Smooth muscle cell (in vitro differentiated cells): ENCODE results near the gene ULK1. TPM values are rescaled to one million over a fixed set of nuclear protein-coding genes. Genes with fewer than 3 reads are reported as not detected.

Experiments used
- DNase-seq: peaks from one replicate; lab custom pipeline; 2025; ENCODE audit not compliant: unreplicated experiment; lab: John Stamatoyannopoulos, UW
- H2AFZ ChIP-seq: fragments of 200-600 bp; sonication (generic); 2 replicates; pipeline ENCODE4 v1.6.0; 2016; ENCODE audit warnings: antibody characterized with exemption, low read depth, mild to moderate bottlenecking
- H3F3A ChIP-seq: fragments of 200-600 bp; sonication (generic); 2 replicates; pipeline ENCODE4 v1.6.0; 2017; ENCODE audit warnings: antibody characterized with exemption, low read depth
- H3K27ac ChIP-seq: fragments of 200-600 bp; sonication (generic); 2 replicates; pipeline ENCODE4 v1.5.1; 2016; ENCODE audit warnings: low read depth, mild to moderate bottlenecking
- H3K27me3 ChIP-seq: fragments of 200-600 bp; sonication (generic); 2 replicates; pipeline ENCODE4 v1.6.1; 2016; ENCODE audit warnings: low read depth, mild to moderate bottlenecking
- H3K36me3 ChIP-seq: fragments of 200-600 bp; sonication (generic); 2 replicates; pipeline ENCODE4 v1.5.1; 2016; ENCODE audit warnings: low read depth
- H3K4me1 ChIP-seq: fragments of 200-600 bp; sonication (generic); 2 replicates; pipeline ENCODE4 v1.5.1; 2016; ENCODE audit warnings: low read depth
- H3K4me2 ChIP-seq: fragments of 200-600 bp; sonication (generic); 2 replicates; pipeline ENCODE4 v1.6.0; 2016; ENCODE audit warnings: mild to moderate bottlenecking
- H3K4me3 ChIP-seq: fragments of 200-600 bp; sonication (generic); 2 replicates; pipeline ENCODE4 v1.5.1; 2016; ENCODE audit warnings: mild to moderate bottlenecking
- H3K79me2 ChIP-seq: fragments of 200-600 bp; sonication (generic); 2 replicates; pipeline ENCODE4 v1.6.0; 2016; ENCODE audit warnings: low read depth, mild to moderate bottlenecking
- H3K9ac ChIP-seq: fragments of 200-600 bp; sonication (generic); 2 replicates; pipeline ENCODE4 v1.6.0; 2016; ENCODE audit warnings: low read depth
- H3K9me3 ChIP-seq: fragments of 200-600 bp; sonication (generic); replicated peaks from 2 replicates; pipeline ENCODE4 v1.5.1; 2016; ENCODE audit warnings: low read depth
- H4K20me1 ChIP-seq: fragments of 200-600 bp; sonication (generic); 2 replicates; pipeline ENCODE4 v1.6.0; 2016; ENCODE audit warnings: low read depth
- WGBS: methylation state at CpG from one replicate; pipeline ENCODE4 v1.1.7; 2016; ENCODE audit warnings: low lambda C conversion rate; 5-methylcytosine and 5-hydroxymethylcytosine counted together
- polyA plus RNA-seq: library from polyadenylated mRNA; unstranded; fragments of >200 nt; fragmentation: Nextera tagmentation; extraction: Ambion mirVana; gene quantifications from 2 replicates; pipeline ENCODE4 v1.2.1, GENCODE V29; 2016
- total RNA-seq: library from RNA; depleted of rRNA; stranded (reverse); fragments of >200 nt; gene quantifications from 2 replicates; pipeline ENCODE4 v1.2.3, GENCODE V29; 2014
- TF ChIP-seq, protein P1 (sequence below): fragments of 200-600 bp; sonication (generic); IDR thresholded peaks from 2 replicates; pipeline ENCODE4 v1.5.1; 2017; ENCODE audit warnings: borderline replicate concordance, mild to moderate bottlenecking, antibody characterized with exemption; ENCODE audit not compliant: insufficient read depth, poor library complexity, severe bottlenecking

ULK1 gene
- total and polyA plus RNA-seq, 2 experiments from 2014 or later, result 8.5 to 10.5 TPM

DNA sequence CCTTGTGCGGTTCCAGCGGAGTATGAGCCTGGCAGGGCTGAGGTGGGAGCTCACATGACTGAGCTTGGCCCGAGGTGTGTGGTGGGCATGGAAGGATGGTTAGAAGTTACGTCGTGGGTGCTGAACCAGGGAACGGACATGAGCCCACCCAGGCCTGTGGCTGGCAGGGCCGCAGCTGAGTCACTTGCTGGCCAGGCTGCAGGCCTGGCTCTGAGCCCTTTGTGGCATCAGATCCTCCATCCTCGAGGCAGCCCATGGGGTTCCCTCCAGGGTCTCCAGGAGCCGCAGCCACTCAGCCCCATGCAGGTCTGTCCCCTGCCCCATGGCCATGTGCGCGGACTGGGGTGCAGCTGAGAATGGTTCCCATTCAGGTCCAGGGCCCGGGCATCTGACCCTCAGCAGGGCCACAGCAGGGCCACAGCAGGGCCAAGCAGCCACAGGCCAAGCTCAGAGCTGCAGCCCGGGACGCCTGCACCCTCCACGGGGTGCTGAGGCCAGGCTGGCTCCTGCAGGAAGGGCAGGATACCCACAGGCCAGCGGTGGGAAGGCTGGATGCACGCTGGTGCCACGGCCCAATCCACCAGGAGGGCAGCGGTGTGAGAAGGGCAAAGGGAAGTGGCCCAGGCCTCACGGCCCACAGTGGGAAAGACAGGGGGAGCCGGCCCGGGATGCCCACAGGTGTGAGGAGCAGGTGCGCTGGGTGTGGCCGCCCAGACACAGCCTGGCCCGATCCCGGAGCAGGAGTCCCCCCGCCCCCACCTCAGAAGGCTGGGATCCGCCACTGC is 26.3 kb upstream of the ULK1 start:
- Histone ChIP-seq H3K9me3 (no peaks in the 10 kb centered on the region), H3K4me3 (no peak overlapping the region), H3K36me3 (no peaks in the 10 kb centered on the region), H2AFZ (no peak overlapping the region), H3K79me2 (no peaks in the 10 kb centered on the region), H3K9ac (no peak overlapping the region), H3F3A (no peaks in the 10 kb centered on the region), H3K4me2 (no peak overlapping the region), H3K27ac (no peak overlapping the region), H3K4me1 (peaks cover 3% of the 10 kb centered on the region), H3K27me3 (no peaks in the 10 kb centered on the region), H4K20me1 (no peaks in the 10 kb centered on the region)
- DNase-seq, result no peak
- 95% methylated on average over 21 of the region's 28 CpGs for WGBS
- TF ChIP-seq, protein P1, sequence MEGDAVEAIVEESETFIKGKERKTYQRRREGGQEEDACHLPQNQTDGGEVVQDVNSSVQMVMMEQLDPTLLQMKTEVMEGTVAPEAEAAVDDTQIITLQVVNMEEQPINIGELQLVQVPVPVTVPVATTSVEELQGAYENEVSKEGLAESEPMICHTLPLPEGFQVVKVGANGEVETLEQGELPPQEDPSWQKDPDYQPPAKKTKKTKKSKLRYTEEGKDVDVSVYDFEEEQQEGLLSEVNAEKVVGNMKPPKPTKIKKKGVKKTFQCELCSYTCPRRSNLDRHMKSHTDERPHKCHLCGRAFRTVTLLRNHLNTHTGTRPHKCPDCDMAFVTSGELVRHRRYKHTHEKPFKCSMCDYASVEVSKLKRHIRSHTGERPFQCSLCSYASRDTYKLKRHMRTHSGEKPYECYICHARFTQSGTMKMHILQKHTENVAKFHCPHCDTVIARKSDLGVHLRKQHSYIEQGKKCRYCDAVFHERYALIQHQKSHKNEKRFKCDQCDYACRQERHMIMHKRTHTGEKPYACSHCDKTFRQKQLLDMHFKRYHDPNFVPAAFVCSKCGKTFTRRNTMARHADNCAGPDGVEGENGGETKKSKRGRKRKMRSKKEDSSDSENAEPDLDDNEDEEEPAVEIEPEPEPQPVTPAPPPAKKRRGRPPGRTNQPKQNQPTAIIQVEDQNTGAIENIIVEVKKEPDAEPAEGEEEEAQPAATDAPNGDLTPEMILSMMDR, result no peak

- DNase-seq, result no peak
- Histone ChIP-seq H3K36me3 (no peaks in the 10 kb centered on the region), H3K9ac (peak overlapping the region; percentile 39), H3K4me3 (no peak overlapping the region), H3K27me3 (no peaks in the 10 kb centered on the region), H4K20me1 (no peaks in the 10 kb centered on the region), H3K27ac (peak overlapping the region; percentile 78), H3K79me2 (no peaks in the 10 kb centered on the region), H3F3A (no peaks in the 10 kb centered on the region), H3K4me2 (peak overlapping the region; percentile 16), H3K9me3 (no peaks in the 10 kb centered on the region), H3K4me1 (no peaks in the 10 kb centered on the region), H2AFZ (no peak overlapping the region)
- TF ChIP-seq, protein P1, result no peak
- 41% methylated on average over 16 of the region's 16 CpGs for WGBS
These were observed 24.5 kb upstream of the ULK1 start for GRCh38 chr12:131869871-131870418.

GRCh38 chr12:131871677-131872076 is 22.7 kb upstream of the ULK1 start:
- H2AFZ ChIP-seq, result no peak overlapping the region
- H3K27ac ChIP-seq, result peak overlapping the region; percentile 72
- 100% methylated on average over 6 of the region's 6 CpGs for WGBS
- H3K4me2 ChIP-seq, result no peak overlapping the region
- TF ChIP-seq, protein P1, result no peak
- no peaks in the 10 kb centered on the region for H3K36me3 ChIP-seq
- no peak for DNase-seq
- H3K9me3 ChIP-seq, result no peaks in the 10 kb centered on the region
- no peaks in the 10 kb centered on the region for H3K79me2 ChIP-seq
- no peaks in the 10 kb centered on the region for H3K4me1 ChIP-seq
- H3K27me3 ChIP-seq, result no peaks in the 10 kb centered on the region
- H4K20me1 ChIP-seq, result no peaks in the 10 kb centered on the region
- no peak overlapping the region for H3K9ac ChIP-seq
- H3K4me3 ChIP-seq, result no peak overlapping the region
- H3F3A ChIP-seq, result no peaks in the 10 kb centered on the region
